GM12872 (cell line): Measurements from ENCODE around the gene DGKD.

ENCODE experiments used
- TF ChIP-seq, protein P1 (sequence below): IDR thresholded peaks from 3 replicates; pipeline ENCODE4 v1.5.1; 2011; ENCODE audit warnings: low read depth, mild to moderate bottlenecking, low read length, moderate library complexity; ENCODE audit not compliant: insufficient read depth

The DGKD gene

GRCh38 chr2:233503947-233504637, 149.8 kb downstream of the DGKD start:
- TF ChIP-seq, protein P1, sequence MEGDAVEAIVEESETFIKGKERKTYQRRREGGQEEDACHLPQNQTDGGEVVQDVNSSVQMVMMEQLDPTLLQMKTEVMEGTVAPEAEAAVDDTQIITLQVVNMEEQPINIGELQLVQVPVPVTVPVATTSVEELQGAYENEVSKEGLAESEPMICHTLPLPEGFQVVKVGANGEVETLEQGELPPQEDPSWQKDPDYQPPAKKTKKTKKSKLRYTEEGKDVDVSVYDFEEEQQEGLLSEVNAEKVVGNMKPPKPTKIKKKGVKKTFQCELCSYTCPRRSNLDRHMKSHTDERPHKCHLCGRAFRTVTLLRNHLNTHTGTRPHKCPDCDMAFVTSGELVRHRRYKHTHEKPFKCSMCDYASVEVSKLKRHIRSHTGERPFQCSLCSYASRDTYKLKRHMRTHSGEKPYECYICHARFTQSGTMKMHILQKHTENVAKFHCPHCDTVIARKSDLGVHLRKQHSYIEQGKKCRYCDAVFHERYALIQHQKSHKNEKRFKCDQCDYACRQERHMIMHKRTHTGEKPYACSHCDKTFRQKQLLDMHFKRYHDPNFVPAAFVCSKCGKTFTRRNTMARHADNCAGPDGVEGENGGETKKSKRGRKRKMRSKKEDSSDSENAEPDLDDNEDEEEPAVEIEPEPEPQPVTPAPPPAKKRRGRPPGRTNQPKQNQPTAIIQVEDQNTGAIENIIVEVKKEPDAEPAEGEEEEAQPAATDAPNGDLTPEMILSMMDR: no peak

GRCh38 chr2:233513953-233514655, 159.8 kb downstream of the DGKD start:
- TF ChIP-seq, protein P1: no peak

DNA sequence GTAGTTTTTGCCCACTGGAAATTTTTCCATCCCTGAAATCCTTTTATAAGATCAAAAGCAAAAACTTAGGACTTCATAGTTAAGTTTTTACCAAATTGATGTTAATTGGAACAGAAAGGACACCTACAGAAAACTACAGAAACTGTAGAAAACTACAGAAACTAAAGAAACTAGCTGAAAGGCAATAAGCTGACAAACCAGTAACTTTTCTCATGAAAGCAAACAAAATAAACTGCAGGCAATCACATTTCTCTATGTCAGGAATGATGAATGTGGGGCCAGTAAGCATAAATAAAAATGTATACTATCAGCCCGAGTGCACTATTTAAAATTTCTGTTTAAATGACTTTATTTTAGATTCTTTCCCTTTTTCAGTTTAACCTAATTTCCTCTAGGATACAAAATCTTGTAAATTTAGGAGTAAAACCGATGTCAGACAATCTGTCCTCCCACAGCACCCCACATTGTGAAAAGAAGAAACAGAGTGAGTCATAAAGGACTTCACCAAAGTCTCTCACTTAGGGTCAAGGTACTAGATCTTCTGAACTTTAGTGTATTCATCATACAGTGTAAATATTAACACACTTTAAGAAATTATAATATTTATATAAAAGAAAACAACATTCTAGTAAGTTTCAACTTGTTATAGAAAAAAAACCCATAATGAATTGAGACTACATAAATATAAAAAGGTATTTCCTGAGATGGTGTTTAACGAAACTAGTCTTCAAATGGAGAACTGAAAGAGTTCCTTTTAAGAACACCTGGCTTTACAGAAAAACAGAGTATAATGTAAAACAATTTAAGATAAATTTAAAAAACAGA, 165.7 kb downstream of the DGKD start:
- TF ChIP-seq, protein P1: no peak
